GM12865 (cell line): Measurements from ENCODE around the gene COL20A1.
"Not testable (repeated sequence)": the region's sequence is repeated elsewhere in the genome, so short reads cannot be mapped to it uniquely, and the experiment has no call there.

Experiments used
- DNase-seq: peaks from one replicate; pipeline ENCODE4 v3.0.0; 2010; ENCODE audit warnings: low read depth
- H3K4me3 ChIP-seq: 2 replicates; pipeline ENCODE4 v1.5.1; 2011; ENCODE audit warnings: mild to moderate bottlenecking, low read depth, low read length, control low read depth
- TF ChIP-seq, protein P1 (sequence below): IDR thresholded peaks from 2 replicates; pipeline ENCODE4 v1.5.1; 2011; ENCODE audit warnings: low read length, control low read depth, low read depth, inconsistent platforms; ENCODE audit not compliant: insufficient read depth; ENCODE audit errors: missing control alignments

Gene COL20A1

DNA sequence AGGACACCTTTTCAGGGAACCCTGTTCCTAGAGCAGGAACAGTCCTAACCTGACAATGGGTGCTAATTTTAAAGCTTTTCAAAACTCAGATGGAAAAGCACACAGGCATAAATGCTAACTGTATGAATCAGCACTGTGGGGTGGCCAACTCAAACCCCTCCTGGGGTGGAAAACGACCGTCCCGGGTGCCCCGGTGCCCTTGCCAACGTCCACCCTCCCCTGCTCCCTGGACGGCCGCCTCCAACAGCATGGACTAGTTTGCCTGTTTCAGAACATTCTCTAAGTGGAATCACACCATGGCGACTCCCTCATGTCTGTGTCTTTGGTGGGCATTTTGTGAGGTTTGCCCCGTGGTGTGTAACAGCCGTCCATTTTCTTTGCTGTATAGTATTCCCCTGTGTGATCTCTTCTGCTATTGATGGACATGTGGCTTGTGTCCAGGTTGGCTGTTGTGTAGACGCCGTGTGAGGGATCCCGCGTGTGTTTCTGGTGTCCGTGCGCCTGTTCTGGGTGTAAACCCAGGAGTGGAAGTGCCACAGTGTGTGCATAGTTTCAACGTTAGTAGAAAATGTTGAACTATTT is 5.8 kb downstream of the COL20A1 start:
- no peak for DNase-seq
- TF ChIP-seq, protein P1, sequence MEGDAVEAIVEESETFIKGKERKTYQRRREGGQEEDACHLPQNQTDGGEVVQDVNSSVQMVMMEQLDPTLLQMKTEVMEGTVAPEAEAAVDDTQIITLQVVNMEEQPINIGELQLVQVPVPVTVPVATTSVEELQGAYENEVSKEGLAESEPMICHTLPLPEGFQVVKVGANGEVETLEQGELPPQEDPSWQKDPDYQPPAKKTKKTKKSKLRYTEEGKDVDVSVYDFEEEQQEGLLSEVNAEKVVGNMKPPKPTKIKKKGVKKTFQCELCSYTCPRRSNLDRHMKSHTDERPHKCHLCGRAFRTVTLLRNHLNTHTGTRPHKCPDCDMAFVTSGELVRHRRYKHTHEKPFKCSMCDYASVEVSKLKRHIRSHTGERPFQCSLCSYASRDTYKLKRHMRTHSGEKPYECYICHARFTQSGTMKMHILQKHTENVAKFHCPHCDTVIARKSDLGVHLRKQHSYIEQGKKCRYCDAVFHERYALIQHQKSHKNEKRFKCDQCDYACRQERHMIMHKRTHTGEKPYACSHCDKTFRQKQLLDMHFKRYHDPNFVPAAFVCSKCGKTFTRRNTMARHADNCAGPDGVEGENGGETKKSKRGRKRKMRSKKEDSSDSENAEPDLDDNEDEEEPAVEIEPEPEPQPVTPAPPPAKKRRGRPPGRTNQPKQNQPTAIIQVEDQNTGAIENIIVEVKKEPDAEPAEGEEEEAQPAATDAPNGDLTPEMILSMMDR = no peak
- no peak overlapping the region for H3K4me3 ChIP-seq

DNA sequence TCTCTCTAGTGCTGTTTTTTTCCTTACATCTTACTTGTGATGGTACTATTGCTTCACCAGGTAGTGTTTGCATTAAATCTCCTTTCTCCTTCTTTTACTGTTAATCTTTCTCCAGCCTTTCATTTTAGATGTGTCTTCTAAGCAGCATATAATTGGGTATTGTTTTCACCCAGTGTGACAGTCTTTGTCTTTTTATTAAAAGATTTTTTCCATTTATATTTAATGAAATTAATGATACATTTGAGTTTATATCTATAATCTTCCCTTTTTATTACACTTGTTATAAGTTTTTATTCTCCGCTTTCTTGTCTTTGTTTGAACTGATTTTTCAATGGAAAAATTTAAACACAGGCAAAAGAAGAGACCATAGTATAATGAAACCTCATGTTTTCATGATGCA is 8.7 kb downstream of the COL20A1 start:
- TF ChIP-seq, protein P1 = no peak
- DNase-seq = no peak
- no peak overlapping the region for H3K4me3 ChIP-seq

DNA sequence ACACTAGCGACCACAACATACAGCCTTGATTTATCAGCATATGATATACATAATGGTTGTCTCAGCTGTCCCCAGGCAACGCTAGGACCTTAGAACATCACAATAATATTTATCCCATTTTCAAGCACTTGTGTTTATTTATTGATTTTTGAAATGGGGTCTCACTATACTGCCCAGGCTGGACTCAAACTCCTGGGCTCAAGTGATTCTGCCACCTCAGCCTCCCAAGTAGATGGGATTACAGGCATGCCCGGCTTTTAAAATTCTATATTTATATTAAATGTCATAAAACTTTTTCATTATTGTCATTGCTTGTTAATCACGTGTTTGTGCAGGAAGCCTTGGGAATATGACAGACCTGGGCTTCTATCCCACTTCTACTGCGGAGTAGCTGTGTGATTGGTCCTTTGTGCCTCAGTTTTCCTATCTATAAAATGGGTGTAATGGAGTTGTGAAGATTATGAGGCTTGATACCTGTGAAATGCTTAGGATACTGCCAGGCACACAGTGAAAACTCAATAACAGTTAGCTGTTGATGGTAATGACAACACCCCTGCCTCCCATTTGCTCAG is 10.2 kb downstream of the COL20A1 start:
- DNase-seq = no peak
- TF ChIP-seq, protein P1 = no peak
- H3K4me3 ChIP-seq = no peak overlapping the region

DNA sequence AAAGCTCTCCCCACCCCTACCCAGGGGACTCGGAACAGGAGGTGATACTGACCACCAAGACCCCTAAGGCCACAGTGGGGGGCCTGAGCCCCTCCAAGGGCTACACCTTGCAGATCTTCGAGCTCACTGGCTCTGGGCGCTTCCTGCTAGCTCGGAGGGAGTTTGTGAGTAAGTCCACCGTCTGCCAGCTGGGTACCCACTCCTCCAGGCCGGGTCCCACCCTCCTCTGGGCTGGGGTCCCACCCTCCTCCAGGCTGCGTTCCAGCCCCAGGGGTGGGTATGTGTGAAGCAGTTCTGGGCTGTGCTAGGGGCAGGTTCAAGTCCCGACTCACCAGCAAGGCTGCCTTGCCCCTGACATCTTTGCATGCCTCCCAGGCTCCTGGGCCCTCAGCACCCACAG is 12.4 kb downstream of the COL20A1 start:
- DNase-seq = no peak
- TF ChIP-seq, protein P1 = no peak
- no peak overlapping the region for H3K4me3 ChIP-seq

DNA sequence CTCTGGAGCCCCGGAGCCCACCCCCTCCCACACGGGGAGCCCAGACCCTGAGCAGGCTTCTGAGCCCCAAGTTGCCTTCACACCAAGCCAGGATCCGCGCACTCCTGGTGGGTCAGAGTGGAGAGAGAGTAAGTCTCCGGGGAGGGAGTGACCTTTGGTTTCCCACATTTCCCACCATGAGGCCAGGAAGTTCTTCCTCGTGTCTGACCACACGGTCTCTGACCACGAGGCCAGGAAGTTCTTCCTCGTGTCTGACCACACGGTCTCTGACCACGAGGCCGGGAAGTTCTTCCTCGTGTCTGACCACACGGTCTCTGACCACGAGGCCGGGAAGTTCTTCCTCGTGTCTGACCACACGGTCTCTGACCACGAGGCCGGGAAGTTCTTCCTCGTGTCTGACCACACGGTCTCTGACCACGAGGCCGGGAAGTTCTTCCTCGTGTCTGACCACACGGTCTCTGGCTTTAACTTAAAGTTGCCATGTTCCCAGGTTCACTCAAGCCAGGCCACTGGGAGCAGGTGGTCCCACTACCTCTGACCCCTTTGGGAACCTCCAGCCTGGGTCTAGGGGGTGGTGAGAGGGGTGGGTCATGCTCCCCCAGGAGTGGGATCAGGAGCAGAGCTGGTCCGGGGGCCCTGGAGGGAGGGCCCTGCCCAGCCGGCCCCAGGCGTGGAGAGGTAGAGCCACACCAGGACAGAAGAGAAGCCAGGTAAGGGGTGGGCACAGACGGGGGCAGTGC is 13.1 kb downstream of the COL20A1 start:
- not testable (repeated sequence) for DNase-seq, H3K4me3 ChIP-seq

DNA sequence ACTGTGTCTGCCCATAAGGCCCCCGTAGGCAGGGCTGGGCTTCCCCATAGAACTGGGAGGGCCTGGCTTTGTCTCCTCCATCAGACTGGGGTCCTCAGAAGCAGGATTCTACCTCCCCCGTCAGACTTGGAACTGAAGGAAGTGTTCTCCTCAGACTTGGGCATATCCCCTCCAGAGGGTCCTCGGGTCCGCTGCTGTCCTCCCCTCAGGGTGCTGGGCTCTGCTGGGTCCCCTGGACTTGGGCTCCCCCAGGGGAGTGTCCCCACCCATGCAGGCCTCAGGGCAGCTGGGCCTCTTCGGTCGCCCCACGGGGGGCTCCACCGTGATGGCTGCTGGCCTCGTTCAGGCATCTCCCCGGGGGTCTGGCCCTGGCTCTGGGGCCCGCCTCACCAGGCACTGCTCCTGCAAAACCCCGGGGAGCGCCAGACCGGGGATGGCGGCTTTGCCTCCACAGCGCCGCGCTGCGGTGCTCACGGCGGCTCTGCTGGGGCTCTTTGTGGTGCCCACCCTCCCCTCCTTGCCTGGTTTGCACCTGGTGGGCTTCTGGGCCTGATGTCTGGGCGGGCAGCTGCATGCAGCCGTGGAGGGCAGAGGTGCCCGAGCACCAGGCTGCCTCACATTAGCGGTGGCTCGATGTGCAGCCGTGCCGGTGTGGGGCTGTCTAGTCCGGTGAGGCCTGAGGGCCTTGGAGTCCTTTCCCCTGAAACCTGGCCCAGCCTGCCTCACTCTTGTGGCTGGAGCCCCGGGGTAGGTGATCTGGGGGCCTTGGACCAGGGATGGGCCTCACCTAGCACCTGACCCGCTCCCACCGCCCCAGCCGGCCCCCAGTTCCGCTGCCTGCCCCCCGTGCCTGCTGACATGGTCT is 13.9 kb downstream of the COL20A1 start:
- H3K4me3 ChIP-seq = no peak overlapping the region
- no peak for DNase-seq
- TF ChIP-seq, protein P1 = no peak
